Fibroblast of skin of left quadriceps (primary cell): ENCODE results near the gene CYP2B6.
A peak's percentile ranks its signal among the peaks of the same experiment; 100 is the strongest.
"Not testable (repeated sequence)": the region's sequence is repeated elsewhere in the genome, so short reads cannot be mapped to it uniquely, and the experiment has no call there.

ENCODE experiments used
- DNase-seq, 2 experiments: peaks; one replicate each; pipeline ENCODE4 v3.0.0-alpha.2; 2013; ENCODE audit warnings: low read depth in 2 of 2

Gene CYP2B6

DNA sequence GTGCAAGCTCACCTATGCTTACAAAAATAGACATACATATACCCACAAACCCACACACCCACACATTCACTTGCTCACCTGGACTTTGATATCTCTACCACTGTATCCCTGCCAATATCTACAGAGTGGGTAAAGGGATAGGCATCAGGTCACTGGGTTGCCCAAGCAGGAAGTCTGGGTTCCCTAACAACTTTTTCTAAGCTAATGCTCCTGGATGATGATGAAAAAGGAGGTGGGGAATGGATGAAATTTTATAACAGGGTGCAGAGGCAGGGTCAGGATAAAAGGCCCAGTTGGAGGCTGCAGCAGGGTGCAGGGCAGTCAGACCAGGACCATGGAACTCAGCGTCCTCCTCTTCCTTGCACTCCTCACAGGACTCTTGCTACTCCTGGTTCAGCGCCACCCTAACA is at the start of gene CYP2B6:
Gene CYP2B6 (plus strand): TSS at position 311 of the 410 bp plus-strand sequence. CDS start 24 bp downstream, at position 335.
- no peak for DNase-seq

DNA sequence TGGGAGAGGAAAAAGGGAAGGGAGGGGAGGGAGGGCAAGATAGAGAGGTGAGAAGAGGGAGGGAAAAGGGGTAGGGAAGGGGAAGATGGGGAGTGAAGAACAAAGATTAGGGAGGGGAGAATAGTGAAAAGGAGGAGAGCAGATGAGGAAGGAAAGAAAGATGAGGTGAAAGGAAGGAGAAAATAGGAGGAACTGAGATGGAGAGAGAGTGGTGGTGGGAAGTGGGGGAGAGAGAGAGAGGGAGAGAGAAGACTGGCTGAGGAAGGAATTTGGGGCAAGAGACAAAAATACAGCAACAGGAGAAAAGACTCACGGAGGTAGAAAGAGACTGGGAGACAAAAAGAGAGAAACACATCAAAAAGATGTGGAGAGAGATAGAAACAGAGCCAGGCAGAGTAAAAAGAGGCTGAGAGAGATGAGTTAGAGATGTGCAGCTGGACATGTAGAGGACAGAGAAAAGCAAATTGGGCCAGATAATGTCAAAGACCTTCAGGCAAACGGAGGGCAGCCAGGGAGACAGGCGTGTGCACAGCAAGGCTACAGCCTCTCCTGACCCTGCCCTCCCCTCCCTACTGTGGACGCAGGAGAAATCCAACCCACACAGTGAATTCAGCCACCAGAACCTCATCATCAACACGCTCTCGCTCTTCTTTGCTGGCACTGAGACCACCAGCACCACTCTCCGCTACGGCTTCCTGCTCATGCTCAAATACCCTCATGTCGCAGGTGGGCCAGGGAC is 49.4 kb upstream of the CYP2B6 start:
- no peak for DNase-seq

DNA sequence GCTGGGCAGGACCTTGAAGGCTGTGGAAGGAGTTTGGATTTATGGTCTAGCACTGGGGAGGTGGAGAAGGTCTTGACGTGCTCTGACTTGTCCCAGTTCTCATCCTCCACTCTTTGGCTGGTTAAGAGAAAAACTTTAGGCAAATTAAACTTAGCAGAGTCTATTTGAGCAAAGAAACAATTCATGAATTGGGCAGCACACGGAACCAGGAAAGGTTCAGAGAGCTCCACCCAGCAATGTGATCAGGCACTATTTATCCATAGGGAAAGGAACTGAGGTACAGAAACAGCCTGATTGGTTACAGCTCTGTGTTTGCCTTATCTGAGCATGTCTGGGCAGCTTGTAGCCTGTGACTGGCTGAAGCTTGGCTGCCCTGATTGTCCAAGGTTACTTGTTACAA is 45.4 kb upstream of the CYP2B6 start:
- no peak for DNase-seq

DNA sequence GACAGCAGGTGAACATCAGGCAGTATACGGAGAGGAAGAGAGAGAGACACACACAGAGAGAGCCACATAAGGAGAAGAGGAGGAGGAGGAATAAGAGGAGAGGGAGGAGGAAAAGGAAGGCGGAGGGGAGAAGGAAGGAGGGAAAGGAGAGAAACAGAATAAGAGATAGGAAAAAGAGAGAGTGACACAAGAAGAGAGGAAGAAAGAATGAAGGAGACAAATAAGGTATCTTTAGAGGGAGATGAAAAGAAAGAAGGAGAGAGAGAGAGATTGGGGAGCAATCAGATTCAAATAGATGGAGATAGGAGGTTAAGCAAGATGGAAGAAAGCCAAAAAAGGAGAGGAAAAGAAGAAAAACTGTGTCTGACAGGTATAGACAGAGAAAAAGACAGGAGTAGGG is 44.0 kb upstream of the CYP2B6 start:
- no peak for DNase-seq

DNA sequence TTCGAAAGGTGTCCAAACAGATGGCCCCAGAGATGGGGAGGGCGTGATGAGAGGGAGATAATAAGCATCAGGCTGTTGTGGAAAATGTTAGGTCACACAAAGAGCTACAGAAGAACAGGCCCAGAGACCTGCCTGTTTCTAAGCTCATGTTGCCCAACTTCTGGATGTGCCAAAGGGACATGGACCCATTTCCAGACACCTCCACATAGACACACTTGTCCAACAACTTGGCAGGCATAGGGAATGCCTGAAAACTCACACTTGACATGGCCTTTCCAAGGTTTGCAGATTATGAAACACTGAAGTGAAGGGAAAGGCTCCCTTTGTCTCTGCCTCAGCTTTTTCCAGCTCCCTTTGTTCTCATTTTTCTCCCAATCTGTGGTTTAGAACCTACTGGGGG is 43.5 kb upstream of the CYP2B6 start:
- DNase-seq: no peak

DNA sequence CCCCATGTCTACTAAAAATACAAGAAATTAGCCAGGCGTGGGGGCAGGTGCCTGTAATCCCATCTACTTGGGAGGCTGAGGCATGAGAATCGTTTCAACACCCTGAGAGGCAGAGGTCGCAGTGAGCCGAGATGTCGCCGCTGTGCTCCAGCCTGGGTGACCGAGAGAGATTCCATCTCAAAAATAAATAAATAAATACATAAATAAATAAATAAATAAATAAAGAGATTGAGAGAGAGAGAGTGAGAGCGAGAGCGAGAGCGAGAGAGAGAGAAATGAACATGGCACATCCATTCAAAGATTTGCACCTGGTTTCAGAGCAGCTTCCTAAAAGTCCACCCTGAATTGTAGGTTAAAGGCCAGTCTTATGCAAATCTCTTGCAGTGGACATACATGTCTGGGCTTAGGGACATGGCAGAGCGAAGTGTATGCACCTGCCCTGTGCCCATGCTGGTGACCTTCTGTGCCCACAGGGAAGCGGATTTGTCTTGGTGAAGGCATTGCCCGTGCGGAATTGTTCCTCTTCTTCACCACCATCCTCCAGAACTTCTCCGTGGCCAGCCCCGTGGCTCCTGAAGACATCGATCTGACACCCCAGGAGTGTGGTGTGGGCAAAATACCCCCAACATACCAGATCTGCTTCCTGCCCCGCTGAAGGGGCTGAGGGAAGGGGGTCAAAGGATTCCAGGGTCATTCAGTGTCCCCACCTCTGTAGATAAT is 42.3 kb upstream of the CYP2B6 start:
- no peak for DNase-seq

- peak in 1 of 2 experiments; percentile 1 for DNase-seq
Observed at GRCh38 chr19:40954573-40954972, 36.5 kb upstream of the CYP2B6 start.

DNA sequence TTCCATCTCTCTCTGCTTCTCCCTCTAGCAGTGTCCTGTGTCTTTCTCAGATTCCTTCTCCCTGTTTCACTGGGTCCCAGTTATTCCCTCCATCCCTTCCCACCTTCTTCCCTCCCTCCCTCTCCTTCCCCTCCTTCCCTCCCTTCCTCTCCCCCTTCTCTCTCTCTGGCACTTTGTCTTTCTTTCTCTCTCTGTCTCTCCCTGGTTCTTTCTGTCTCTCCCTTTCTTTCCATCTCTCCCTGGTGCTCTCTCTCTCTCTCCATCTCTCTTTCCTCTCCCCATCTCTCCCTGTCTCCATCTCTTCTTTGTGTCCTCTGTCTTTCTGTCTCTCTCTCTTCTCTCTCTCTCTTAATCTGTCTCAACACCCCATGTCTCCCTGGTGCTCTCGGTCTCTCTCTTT is 31.7 kb upstream of the CYP2B6 start:
- DNase-seq: no peak

- DNase-seq: no peak
Observed at GRCh38 chr19:40960062-40960685, 30.9 kb upstream of the CYP2B6 start.

GRCh38 chr19:40960780-40961179 is 30.3 kb upstream of the CYP2B6 start:
- DNase-seq: no peak

DNA sequence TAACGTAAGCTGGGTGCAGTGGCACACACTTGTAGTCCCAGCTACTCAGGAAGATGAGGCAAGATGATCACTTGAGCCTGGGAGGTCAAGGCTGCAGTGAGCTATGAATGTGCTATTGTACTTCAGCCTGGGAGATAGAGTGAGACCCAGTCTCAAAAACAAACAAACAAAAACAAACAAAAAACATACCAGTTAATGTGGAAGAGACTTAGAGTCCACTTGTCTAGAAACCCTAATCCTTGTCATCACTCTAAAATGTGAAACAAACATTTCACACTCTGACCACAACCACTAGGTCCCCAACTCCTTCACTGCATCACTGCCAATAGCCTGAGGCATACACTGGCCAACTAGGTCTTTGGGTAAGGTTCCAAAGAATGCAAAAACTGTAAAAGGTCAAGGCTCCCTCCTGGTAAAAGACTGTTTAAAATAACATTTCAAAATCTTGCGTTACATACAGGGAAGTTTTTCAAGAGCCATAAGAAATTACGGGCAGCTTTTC is 28.6 kb upstream of the CYP2B6 start:
- DNase-seq: no peak

DNA sequence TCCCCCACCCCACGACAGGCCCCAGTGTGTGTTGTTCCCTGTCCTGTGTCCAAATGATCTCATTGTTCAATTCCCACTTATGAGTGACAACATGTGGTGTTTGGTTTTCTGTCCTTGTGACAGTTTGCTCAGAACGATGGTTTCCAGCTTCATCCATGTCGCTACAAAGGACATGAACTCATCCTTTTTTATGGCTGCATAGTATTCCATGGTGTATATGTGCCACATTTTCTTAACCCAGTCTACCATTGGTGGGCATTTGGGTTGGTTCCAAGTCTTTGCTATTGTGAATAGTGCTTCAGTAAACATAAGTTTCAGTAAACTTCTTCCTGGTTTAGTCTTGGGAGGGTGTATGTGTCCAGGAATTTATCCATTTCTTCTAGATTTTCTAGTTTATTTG is 26.7 kb upstream of the CYP2B6 start:
- not testable (repeated sequence) for DNase-seq

GRCh38 chr19:40965351-40965750 is 25.7 kb upstream of the CYP2B6 start:
- DNase-seq: not testable (repeated sequence)

DNA sequence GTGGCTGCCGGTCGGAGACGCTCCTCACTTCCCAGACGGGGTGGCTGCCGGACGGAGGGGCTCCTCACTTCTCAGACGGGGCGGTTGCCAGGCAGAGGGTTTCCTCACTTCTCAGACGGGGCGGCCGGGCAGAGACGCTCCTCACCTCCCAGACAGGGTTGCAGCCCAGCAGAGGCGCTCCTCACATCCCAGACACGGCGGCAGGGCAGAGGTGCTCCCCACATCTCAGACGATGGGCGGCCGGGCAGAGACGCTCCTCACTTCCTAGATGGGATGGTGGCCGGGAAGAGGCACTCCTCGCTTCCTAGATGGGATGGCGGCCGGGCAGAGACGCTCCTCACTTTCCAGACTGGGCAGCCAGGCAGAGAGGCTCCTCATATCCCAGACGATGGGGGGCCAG is 24.5 kb upstream of the CYP2B6 start:
- not testable (repeated sequence) for DNase-seq

DNA sequence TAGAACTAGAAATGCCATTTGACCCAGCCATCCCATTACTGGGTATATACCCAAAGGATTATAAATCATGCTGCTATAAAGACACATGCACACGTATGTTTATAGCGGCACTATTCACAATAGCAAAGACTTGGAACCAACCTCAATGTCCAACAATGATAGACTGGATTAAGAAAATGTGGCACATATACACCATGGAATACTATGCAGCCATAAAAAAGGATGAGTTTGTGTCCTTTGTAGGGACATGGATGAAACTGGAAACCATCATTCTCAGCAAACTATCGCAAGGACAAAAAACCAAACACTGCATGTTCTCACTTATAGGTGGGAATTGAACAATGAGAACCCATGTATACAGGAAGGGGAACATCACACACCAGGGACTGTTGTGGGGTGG is 23.0 kb upstream of the CYP2B6 start:
- DNase-seq: not testable (repeated sequence)

DNA sequence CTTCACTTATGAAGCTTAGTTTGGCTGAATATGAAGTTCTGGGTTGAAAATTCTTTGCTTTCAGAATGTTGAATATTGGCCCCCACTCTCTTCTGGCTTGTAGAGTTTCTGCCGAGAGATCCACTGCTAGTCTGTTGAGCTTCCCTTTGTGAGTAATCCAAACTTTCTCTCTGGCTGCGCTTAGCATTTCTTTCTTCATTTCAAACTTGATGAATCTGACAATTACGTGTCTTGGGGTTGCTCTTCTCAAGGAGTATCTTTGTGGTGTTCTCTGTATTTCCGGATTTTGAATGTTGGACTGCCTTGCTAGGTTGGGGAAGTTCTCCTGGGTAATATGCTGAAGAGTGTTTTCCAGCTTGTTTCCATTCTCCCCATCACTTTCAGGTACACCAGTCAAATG is 21.4 kb upstream of the CYP2B6 start:
- not testable (repeated sequence) for DNase-seq

GRCh38 chr19:40970396-40971345 is 20.4 kb upstream of the CYP2B6 start:
- DNase-seq: not testable (repeated sequence)

- DNase-seq: peak; percentile 23 to 32
Observed at GRCh38 chr19:40974633-40975037, 16.4 kb upstream of the CYP2B6 start.

DNA sequence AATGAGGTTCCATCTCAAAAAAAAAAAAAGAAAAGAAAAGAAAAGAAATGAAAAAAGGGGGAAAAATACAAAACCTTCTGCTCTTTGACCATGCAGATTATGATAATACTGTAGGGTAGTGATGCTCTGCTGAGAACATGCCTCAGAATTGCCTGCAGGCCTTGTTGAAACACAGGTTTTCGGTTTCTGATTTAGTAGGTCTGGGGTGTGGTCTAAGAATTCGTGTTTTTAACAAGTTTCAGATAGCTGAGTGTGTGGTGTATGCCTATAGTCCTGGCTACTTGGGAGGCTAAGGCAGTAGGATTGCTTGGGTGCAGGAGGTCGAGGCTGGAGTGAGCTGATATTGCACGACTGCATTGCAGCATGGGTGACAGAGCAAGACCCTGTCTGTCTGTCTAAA is 14.9 kb upstream of the CYP2B6 start:
- DNase-seq: no peak

DNA sequence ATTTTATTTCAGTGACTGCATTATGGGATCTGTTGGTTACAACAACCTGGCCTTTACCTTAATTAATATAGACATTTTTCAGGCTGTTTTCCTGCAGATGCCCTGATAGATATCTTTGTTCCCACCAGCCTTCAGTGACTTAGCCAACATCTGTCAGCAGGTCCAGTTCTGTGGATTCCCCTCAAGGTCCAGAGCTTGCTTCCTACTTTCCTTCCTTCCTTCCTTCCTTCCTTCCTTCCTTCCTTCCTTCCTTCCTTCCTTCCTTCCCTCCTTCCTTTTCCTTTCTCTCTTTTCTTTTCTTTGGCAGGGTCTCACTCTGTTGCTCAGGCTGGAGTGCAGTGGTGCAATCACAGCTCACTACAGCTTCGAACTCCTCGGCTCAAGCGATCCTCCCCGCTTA is 14.4 kb upstream of the CYP2B6 start:
- no peak for DNase-seq

GRCh38 chr19:40979759-40980158 is 11.3 kb upstream of the CYP2B6 start:
- not testable (repeated sequence) for DNase-seq
